Measurements from ENCODE around the gene ZMYM5. TPM values are rescaled to one million over a fixed set of nuclear protein-coding genes. Genes with fewer than 3 reads are reported as not detected.

ZMYM5 gene
- total and polyA plus RNA-seq, 8 donors, result 10.1 to 36.7 (median 30.7) TPM

DNA sequence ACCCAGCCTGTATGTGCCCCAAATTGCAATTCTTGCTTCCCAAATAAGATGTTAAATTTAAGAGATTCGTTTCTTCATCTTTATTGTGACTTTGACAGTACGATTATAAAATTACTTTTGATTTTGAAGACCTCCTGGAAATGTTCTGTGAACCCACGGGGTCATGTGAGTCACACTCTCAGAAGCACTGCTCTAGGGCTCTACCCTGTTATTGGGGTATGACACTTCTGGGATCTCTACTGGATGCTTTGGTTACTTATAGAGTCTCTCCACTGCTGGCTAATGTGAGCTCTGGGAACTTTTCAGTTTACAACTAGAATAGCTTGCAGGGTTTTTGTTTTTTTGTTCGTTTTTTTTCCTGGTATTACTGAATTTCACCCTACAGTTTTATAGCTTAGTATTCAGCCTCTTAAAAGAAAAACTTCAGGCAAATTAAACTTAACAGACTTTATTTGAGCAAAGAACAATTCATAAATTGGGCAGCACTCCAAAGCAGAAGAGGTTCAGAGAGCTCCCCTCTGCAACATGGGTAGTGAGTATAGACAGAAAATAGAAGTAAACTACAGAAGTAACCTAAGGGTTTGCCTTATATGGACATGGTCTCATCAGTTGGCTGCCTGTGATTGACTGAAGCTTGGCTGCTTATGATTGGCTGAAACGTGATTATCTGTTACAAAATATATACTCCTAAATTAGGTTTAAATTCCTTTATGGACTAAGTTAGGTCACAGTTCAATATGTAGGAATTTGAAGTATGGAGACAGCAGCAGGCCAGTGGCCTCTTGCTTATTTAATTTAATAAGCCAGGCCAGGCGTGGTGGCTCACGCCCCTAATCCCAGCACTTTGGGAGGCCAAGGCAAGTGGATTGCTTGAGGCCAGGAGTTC is 52.2 kb downstream of the ZMYM5 start:
- H3K9me3 ChIP-seq, result no peaks in the 10 kb centered on the region
- DNase-seq (no peak), ATAC-seq (no peak)
- TF ChIP-seq, protein P1, sequence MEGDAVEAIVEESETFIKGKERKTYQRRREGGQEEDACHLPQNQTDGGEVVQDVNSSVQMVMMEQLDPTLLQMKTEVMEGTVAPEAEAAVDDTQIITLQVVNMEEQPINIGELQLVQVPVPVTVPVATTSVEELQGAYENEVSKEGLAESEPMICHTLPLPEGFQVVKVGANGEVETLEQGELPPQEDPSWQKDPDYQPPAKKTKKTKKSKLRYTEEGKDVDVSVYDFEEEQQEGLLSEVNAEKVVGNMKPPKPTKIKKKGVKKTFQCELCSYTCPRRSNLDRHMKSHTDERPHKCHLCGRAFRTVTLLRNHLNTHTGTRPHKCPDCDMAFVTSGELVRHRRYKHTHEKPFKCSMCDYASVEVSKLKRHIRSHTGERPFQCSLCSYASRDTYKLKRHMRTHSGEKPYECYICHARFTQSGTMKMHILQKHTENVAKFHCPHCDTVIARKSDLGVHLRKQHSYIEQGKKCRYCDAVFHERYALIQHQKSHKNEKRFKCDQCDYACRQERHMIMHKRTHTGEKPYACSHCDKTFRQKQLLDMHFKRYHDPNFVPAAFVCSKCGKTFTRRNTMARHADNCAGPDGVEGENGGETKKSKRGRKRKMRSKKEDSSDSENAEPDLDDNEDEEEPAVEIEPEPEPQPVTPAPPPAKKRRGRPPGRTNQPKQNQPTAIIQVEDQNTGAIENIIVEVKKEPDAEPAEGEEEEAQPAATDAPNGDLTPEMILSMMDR (IDR thresholded peaks at IDR 0.05), result no peak
- no peaks in the 10 kb centered on the region for H3K27me3 ChIP-seq
- intact Hi-C loops (cut with DNase I), result no loop called here
- no peaks in the 10 kb centered on the region for H3K4me1 ChIP-seq
- H3K36me3 ChIP-seq, result peaks cover 0 to 5% of the 10 kb centered on the region in 2 donors
- no peak overlapping the region for H3K27ac ChIP-seq
- H3K4me3 ChIP-seq, result no peak overlapping the region

- no peaks in the 10 kb centered on the region for H3K9me3 ChIP-seq
- no peak overlapping the region for H3K4me3 ChIP-seq
- no peak overlapping the region for H3K27ac ChIP-seq
- no peaks in the 10 kb centered on the region for H3K27me3 ChIP-seq
- no peaks in the 10 kb centered on the region for H3K36me3 ChIP-seq
- intact Hi-C loops (cut with DNase I), result no loop called here
- DNase-seq (no peak), ATAC-seq (no peak)
- TF ChIP-seq, protein P1 (IDR thresholded peaks at IDR 0.05), result no peak
- no peaks in the 10 kb centered on the region for H3K4me1 ChIP-seq
Measured at GRCh38 chr13:19810151-19810550, 53.3 kb downstream of the ZMYM5 start.

GRCh38 chr13:19805765-19806164 is 57.7 kb downstream of the ZMYM5 start:
- DNase-seq, result no peak
- TF ChIP-seq, protein P1 (IDR thresholded peaks at IDR 0.05), result no peak

DNA sequence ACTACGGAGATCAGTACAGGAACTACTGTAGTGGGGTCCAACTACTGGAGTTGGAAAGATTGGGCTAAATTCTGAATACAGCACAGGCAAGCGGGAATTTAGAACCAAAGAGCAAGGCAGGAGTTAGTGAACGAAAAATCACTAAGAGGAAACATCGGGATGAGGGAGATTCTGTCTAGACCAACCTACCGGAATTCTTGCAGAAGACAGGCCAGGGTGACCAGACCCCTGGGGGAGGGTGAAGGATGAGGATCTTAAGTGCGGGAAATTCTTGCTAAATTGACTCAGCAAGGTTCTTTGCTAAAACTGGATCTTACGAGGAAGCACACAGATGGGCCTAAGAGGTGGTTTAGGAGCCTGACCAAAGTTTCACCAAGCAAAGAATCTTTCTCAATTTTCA is 67.5 kb downstream of the ZMYM5 start:
- peak overlapping the region in 1 of 2 donors; percentile 25 for H3K27ac ChIP-seq
- TF ChIP-seq, protein P1 (IDR thresholded peaks at IDR 0.05), result no peak
- intact Hi-C loops (cut with DNase I), result no loop called here
- DNase-seq, result no peak
- H3K27me3 ChIP-seq, result no peaks in the 10 kb centered on the region
- no peak overlapping the region for H3K4me3 ChIP-seq
- ATAC-seq, result no peak
- H3K4me1 ChIP-seq, result peaks cover 4 to 22% of the 10 kb centered on the region in 2 donors
- H3K36me3 ChIP-seq, result no peaks in the 10 kb centered on the region
- H3K9me3 ChIP-seq, result no peaks in the 10 kb centered on the region

More at GRCh38 chr13:19805765-19806164, 57.7 kb downstream of the ZMYM5 start:
- Histone ChIP-seq H3K4me1 (no peaks in the 10 kb centered on the region), H3K9me3 (no peaks in the 10 kb centered on the region), H3K27me3 (no peaks in the 10 kb centered on the region), H3K36me3 (no peaks in the 10 kb centered on the region), H3K27ac (no peak overlapping the region), H3K4me3 (no peak overlapping the region)
- intact Hi-C loops (cut with DNase I), result no loop called here
- no peak for ATAC-seq

GRCh38 chr13:19794631-19795030 is 68.8 kb downstream of the ZMYM5 start:
- ATAC-seq (peak; percentile 85), DNase-seq (peak in 2 of 4 donors; percentile 29 to 76)
- intact Hi-C loops (cut with DNase I), result no loop called here
- peaks cover 4 to 27% of the 10 kb centered on the region in 2 donors for H3K4me1 ChIP-seq
- peak overlapping the region in 1 of 2 donors; percentile 66 for H3K27ac ChIP-seq
- H3K9me3 ChIP-seq, result no peaks in the 10 kb centered on the region
- no peaks in the 10 kb centered on the region for H3K27me3 ChIP-seq
- TF ChIP-seq, protein P1 (IDR thresholded peaks at IDR 0.05), result no peak
- H3K4me3 ChIP-seq, result no peak overlapping the region
- no peaks in the 10 kb centered on the region for H3K36me3 ChIP-seq
